Activated CD8-positive, alpha-beta memory T cell treated with anti-CD3 and anti-CD28 coated beads for 24 hours (primary cell): ENCODE data around the gene TIMM13.
"Not testable (repeated sequence)": the region's sequence is repeated elsewhere in the genome, so short reads cannot be mapped to it uniquely, and the experiment has no call there.

ENCODE experiments used
- DNase-seq: peaks from one replicate; pipeline ENCODE4 v3.0.0-alpha.2; 2020

The TIMM13 gene

DNA sequence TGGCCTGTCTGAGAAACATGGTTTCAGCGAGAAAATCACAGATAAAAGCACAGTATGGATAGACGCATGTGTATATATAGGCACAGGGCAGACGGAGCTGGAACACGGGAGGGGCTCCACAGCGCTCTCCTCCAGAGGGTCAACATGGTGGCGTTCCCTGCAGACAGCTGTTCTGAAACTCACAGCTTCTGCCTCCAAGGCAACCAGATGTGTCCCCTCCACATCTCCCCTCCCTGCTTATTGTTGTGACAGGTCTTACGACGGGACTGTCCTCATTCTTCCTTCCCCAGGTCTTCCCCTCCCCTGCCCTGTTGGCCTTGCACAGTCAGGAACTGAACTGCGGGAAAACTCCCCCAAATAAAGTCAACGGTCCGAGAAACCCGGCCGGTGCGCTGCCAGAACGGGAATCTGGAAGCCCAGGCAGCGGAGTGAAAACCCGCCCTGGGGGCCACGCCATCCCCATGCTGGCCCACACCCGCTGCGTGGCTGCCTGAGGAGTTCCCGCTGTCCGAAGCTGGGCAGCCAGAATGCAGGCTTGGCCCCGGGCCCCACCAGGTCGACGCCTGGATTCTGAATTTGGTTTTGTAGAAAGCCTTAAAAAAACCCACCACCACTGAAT lies 2.6 kb upstream of the TIMM13 start:
- DNase-seq: no peak

DNA sequence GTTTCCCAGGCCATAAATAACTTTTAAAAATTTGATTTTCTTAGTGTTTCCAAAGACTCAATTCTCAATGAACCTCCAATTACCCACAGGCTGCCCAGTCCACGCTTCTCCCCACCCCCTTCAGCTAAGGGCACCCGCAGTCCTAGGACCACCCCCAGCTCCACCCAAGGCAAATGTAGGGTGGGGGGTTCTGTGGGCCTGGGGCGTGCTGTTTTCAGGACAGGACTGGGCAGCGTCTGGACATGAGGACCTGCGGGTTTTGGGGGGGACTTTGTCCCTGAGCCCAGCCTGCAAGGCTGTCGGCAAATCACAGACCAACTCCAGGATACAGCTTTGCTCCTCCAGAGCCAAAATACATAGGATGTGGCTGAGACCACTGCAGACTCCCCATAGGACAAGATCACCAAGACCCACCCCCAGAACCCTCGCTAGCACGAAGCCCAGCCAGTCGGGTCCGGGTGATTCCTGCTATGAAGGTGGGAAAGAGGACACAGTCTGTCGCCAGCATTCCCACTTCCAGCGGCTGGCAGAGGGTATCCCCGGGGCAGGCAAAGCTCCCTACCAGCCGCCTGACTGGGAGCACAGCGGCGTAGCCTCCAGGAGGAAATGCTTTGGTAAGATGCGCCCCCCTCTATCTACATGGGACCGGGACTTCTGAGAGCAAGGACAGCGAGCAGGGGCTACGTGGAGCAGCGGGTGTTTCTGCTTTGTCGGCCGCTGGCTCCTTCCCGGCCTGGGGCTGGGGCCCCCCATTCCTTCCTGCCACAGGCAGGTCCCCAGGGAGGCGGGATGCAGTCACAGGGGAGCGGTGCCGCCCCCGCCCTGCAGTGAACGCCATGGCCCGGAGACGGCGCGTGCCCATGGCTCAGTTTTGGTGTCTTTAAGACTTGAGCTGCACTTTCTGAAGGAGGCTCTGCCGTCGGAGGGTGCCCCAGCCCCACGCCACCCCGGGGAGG lies 1.6 kb upstream of the TIMM13 start:
- DNase-seq: no peak

DNA sequence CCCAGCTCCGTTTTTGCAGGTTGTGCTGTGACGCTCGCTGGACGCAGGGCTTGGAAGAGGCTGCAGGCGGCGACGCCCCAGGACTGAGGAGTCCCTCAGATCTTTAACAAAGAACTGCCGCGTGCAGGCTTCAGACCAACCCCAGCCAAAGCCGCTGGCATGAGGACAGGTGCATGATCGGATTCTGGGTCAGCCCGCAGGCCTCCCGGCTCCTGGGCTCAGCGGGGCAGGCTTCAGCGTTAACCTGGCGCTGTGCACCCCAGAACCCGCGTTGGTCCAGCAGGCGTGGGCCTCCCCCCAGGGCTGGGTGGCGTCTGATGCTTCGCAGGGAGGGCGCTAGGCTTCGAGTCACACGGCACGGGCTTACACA lies 920 bp upstream of the TIMM13 start:
- no peak for DNase-seq

DNA sequence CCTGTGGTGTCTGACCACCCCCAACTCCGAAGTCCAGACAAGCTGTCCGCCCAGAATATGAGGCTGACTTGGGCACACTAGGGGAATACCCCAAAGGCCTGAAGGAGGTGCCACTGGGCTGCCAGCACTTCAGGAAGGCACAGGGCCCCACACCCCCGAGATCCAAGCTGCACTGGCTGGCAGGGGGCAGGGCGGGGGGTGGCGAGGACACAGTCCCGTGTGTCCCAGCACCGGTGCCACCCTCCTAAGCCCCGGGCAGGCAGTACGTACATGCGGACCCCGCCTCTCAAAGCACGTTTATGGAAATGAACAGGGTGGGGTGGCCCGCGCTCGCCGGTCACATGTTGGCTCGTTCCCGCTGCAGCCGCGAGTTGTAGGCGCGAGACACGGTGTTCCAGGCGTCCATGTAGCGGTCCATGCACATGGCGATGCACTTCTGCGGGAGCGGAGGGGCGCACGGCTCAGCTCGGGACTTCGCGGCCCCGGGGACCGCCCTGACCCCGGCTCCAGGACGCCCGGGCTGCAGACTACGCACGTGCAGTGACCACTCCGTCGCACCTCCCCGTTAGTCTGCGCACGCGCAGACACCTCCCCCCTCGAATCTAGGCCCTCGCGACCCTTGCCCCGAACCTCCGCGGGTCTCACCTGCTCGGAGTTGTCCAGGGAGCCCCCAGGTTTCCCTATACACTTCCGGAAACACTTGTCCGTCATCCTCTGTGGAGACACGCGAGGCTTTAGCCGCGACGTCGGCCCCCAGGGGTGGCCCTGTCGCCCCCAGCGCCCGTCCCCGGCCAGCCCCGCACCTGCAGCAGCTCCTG lies 566 bp downstream of the TIMM13 start:
- no peak for DNase-seq

DNA sequence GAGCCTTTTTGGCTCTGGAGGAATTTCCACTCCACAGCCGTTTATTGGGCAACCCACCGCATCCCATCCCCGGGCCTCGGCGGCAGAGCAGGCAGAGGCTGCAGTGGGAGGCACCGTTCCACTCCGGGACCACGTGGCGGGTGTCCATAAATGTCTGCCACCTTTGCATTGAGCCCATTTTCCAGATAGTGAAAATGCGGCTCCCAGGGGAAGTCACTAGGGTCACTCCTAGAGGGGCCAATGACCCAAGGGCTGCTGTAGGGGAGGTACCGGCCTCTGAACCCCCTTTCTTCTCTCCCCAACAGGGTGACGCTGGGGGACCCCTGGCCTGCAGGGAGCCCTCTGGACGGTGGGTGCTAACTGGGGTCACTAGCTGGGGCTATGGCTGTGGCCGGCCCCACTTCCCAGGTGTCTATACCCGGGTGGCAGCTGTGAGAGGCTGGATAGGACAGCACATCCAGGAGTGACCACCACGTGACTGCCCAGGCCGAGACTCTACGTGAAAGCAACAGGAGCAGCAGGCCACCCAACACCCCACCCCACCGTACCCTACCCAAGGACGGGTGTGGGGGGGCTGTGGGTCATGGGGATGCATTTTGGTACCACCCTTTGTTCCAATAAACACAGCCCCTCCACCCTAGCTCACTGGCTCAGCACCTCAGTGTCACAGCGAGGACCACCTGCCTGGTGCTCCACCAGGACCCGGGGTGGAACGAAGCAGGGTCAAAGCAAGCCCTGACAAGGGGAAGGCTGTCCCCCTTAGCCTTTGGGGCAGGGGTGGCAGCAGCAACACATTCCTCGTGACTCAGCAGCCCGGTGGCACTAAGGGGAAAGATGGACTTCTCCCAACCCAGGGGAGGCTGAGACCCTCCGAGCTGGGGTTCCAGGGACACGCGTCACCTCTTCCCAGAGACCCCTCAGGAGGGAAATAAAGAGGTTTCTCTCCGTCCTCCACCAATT lies 1.5 kb downstream of the TIMM13 start:
- no peak for DNase-seq

DNA sequence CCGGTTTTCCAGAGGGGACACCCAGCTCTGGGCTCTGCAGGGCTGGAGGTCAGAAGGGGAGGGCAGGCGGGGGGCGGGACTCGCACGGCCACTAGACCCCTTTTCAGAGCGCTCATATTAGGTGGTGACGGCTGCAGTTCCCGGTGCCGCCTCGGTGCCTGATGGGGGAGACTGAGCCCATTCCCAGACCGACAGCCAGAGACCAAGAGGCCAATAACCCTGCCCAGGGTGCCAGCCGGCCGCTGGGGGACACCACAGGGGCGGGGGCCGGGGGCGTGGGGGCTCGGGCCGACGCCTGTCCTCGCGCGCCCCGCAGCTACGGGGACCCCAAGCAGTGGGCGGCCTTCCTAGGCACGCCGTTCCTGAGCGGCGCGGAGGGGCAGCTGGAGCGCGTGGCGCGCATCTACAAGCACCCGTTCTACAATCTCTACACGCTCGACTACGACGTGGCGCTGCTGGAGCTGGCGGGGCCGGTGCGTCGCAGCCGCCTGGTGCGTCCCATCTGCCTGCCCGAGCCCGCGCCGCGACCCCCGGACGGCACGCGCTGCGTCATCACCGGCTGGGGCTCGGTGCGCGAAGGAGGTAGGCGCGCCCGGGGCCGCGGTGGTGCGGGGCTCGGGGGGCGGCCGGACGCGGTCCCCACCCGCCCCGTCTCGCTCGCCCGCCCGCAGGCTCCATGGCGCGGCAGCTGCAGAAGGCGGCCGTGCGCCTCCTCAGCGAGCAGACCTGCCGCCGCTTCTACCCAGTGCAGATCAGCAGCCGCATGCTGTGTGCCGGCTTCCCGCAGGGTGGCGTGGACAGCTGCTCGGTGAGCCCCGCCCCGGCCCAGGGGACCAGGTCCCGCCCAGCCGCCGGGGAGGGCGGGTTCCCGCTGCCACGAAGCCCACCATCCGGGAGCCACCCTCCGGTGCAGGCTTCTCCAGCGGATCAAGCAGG lies 2.4 kb downstream of the TIMM13 start:
- DNase-seq: no peak

DNA sequence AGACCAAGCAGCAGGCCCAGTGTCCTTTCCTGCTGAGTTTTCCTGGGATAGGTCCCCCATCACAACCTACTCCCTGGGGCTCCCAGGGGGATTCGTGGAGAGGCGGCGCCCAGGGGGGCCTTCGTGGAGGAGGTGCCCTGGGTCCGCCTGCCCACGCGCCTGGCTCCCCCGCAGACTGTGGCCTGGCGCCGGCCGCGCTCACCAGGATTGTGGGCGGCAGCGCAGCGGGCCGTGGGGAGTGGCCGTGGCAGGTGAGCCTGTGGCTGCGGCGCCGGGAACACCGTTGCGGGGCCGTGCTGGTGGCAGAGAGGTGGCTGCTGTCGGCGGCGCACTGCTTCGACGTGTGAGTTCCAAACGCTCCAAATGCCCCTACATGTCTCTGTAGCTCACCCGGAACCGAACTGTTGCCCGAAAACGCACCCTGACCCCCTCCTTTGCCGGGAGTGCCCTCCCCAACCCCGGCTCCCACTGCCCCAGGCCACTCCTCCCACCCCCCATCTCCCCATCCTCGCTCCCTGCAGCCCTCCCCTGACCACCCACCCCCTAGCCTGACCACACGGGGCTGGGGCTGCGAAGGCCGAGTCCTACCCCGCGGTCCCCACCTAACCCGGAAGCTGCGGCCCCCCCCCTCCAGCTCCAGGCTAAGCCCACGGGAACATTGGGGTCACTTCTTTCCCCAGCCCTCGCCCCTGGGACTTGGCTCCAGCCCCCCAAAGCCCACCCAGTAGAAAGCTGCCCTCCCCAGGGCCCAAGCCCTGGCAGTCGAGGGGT lies 3.3 kb downstream of the TIMM13 start:
- no peak for DNase-seq

DNA sequence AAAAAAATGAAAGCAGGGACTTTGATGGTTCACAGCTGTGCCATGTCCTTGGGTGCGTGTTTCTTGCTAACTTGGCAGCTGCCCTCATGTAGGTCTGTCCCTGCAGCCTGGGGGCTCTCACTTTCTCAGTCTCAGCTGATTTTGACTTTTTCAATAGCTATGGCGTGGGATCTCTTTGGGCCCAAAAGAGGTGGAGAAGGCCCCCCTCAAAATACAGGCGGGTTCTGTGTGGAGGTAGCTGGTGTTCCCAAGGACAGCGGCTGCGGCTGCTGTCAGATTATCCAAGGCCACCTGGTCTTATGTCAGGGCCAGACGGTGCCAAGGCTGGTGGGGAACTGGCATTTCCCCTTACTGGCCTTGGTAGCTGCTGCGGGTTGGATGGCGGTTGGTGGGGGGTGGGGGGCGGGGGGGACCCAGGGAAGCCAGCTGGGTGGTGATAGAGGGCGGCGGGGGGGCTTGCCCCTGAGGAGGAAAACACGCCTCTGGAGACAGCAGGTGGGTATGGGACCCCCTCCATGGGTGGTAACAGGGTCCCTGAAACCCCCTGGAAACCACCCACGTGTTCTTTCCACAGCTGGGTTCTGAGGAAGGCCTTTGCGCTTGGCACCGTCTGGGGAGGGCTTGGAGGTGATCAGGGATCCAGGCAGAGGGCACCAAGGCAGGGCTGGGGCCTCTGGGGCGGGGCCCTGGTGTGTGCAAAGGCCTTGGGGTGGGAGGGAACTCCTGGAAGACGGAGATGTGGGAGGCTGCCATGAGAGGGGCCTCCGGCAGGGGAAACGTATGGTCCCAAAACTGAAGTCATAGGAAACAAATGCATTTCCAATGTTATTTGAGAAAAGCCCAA lies 4.1 kb downstream of the TIMM13 start:
- DNase-seq: no peak

DNA sequence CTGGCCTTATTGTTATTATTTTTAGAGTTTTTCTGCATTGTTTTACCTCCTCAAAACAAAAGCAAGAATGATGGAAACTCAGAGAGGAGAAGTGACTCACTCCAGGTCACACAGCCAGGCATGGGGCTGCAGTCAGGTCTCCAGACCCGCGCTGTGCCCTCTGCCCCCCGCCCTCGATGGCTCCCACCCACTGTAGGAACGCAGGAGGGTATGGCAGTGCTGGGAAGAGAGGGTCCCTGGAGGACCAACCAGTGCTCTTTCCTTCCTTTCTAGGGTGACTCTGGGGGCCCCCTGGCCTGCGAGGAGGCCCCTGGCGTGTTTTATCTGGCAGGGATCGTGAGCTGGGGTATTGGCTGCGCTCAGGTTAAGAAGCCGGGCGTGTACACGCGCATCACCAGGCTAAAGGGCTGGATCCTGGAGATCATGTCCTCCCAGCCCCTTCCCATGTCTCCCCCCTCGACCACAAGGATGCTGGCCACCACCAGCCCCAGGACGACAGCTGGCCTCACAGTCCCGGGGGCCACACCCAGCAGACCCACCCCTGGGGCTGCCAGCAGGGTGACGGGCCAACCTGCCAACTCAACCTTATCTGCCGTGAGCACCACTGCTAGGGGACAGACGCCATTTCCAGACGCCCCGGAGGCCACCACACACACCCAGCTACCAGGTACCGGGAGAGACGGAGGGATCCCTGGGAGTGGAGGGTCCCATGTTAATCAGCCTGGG lies 5.6 kb downstream of the TIMM13 start:
- no peak for DNase-seq

DNA sequence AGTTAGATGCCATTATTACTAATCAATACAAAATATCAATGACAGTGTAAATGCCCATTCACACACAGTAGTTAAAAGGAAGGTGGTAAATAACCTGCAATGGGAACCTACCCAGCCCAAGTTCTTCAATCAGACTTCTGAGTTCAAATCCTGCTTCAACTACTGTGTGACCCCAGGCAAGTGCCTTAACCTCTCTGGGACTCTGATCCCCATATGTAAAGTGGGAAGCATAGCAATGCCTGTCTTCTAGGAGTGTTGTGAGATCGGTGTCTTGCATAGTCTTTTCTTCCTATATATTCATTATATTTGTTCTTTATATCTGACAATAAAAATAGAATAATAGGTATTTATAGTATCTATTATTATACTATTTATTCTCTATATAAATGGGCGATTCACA lies 6.9 kb downstream of the TIMM13 start:
- no peak for DNase-seq

DNA sequence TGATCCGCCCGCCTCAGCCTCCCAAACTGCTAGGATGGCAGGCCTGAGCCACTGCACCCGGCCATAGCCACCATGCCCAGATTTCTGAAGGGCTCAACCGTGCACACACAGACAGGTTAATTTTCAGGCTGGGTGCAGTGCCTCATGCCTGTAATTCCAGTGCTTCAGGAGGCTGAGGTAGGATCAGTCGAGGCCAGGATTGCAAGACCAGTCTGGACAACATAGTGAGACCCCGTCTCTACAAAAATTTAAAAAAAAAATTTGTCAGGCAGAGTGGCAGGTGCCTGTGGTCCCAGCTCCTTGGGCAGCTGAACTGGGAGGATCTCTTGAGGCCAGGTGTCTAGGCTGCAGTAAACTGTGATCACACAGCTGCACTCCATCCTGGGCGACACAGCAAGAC lies 7.6 kb downstream of the TIMM13 start:
- no peak for DNase-seq

DNA sequence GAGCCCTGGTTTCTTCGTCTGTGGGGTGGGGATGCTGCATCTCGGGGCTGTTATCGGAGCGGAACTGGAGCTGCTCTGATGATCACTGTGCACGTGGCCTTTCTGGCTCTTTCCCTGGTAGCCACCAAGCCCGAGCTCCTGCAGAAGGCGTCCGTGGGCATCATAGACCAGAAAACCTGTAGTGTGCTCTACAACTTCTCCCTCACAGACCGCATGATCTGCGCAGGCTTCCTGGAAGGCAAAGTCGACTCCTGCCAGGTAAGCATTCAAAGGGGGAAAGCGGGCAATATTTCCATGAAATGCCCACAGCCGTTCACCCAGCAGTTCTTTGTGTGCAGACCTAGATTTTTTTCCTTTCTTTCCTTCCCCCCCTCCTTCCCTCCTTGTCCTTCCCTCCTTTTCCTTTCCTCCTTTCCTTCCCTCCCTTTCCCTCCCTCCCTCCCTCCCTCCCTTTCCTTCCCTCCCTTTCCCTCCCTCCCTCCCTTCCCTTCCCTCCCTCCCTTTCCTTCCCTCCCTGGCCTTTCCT lies 9.4 kb downstream of the TIMM13 start:
- no peak for DNase-seq

DNA sequence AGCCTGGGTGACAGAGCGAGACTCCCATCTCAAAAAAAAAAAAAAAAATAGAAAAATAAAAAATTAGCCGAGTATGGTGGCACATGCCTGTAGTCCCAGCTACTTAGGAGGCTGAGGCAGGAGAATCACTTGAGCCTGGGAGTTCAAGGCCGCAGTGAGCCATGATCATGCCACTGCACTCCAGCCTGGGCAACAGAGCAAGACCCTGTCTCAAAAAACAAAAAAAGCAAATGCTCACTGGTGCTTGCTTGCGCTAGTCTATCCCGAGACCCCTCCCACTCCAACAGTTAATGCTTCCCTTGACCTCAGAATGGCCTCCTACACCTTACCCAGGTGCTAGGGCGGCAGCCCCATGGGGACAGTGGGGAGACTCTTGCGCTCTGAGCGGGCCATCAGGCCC lies 9.9 kb downstream of the TIMM13 start:
- not testable (repeated sequence) for DNase-seq

DNA sequence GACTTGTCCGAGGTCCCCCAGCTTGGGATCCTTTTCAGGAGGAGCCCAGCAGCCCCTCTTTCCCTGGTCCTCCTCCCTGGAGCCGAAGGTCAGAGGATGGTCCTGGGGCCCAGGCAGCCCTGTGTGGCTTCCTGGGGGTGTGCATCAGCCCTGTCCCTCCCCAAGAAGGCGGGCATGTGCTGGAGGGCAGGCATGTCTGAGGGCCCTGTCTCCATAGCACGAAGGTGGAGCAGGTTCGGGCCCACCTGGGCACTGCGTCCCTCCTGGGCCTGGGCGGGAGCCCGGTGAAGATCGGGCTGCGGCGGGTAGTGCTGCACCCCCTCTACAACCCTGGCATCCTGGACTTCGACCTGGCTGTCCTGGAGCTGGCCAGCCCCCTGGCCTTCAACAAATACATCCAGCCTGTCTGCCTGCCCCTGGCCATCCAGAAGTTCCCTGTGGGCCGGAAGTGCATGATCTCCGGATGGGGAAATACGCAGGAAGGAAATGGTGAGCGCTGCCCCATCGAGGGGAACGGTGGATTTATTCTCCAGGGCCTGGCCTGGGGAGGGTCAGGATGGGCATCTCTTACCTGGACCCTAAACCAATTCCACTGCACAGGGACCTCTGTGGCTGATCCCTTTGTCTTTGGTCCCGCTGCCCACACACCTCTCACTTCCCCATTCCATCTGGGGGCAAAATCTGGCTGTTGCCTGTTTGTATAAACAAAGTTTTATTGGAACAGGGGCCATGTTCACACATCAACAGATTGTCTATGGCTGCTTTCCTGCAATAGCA lies 10.9 kb downstream of the TIMM13 start:
- DNase-seq: no peak

DNA sequence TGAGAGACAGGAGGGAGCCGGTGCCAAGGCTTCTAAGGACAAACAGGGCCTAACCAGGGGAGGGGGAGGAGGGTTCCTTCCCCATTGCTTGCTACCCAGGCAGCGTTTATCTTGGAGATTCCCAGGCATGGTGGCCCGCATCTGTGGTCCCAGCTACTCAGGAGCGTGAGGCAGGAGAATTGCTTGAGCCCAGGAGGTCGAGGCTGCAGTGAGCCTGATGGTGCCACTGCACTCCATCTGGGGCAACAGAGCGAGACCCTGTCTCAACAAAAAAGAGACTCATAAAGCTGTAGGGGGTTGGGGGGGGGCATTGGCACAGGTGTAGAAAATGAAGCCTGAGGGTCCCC lies 11.4 kb downstream of the TIMM13 start:
- DNase-seq: no peak

DNA sequence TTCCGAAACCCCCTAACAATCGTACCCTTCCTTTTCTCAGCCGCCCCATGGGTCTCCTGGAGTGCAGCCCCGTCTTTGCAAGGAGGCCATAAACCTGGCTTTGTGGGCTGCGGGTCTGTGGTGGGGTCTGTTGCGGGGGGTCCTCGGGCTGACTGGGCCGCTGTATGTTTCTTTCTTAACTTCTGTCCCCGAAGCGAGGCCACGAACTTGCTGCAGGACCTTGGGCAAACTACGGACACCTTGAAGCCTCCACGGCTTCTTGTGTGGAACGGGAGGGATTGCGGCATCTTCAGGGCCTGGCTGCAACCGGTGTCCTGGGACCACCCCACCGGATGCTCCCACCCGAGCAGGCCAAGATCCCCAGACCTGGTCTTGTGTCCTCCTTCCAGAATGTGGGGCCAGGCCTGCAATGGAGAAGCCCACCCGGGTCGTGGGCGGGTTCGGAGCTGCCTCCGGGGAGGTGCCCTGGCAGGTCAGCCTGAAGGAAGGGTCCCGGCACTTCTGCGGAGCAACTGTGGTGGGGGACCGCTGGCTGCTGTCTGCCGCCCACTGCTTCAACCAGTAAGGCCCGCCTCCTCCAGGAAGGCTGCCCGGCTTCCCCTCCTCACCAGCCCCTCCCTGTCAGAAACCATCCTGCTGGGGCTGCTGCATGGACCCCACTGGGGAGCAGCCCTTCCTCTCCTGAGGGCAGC lies 12.0 kb downstream of the TIMM13 start:
- DNase-seq: no peak

DNA sequence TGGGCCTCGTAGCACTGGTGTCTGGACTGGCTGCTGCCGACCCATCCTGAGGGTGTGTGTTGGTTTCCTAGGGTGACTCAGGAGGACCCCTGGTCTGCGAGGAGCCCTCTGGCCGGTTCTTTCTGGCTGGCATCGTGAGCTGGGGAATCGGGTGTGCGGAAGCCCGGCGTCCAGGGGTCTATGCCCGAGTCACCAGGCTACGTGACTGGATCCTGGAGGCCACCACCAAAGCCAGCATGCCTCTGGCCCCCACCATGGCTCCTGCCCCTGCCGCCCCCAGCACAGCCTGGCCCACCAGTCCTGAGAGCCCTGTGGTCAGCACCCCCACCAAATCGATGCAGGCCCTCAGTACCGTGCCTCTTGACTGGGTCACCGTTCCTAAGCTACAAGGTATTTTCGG lies 13.8 kb downstream of the TIMM13 start:
- no peak for DNase-seq
